ENCODE data around the gene TSFM.

TSFM gene

DNA sequence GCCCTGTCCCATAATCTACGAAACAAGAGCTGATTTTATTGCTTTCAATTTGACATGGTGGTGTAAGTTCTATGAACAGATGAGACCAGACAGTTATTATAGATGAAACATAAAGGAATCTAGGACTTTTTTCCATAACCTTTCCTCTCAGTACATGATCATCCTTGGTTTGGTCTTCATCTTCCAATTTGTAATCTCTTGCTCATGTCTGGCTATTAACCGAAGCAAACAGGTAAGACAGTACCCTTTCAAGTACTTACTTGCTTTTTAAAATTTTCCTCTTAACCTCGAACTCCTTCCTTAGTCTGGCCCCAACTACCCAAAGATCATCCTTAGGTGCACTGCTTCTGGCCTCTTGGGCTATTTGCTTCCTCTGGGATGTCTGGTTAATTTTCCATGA is 36.6 kb upstream of the TSFM start:
- DNase-seq = no peak

DNA sequence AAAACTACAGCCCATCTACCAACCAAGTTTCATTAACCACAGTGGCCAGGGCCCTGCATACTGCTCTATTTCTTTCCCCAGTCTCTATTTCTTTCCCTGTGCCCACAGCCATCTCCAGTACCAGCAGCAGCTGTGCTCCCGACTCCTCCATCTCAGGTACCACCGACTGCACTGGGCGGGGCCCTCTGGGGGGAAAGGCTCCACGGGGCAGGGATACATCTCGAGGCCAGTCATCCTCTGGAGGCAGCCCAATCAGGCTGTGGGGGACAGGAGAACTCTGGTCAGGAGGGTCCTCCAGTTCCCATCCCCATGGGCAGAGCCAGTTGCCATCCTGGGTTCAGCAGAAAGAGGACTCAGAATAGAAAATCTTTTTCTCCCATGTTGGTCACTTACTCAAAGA is 33.5 kb upstream of the TSFM start:
- DNase-seq = no peak

DNA sequence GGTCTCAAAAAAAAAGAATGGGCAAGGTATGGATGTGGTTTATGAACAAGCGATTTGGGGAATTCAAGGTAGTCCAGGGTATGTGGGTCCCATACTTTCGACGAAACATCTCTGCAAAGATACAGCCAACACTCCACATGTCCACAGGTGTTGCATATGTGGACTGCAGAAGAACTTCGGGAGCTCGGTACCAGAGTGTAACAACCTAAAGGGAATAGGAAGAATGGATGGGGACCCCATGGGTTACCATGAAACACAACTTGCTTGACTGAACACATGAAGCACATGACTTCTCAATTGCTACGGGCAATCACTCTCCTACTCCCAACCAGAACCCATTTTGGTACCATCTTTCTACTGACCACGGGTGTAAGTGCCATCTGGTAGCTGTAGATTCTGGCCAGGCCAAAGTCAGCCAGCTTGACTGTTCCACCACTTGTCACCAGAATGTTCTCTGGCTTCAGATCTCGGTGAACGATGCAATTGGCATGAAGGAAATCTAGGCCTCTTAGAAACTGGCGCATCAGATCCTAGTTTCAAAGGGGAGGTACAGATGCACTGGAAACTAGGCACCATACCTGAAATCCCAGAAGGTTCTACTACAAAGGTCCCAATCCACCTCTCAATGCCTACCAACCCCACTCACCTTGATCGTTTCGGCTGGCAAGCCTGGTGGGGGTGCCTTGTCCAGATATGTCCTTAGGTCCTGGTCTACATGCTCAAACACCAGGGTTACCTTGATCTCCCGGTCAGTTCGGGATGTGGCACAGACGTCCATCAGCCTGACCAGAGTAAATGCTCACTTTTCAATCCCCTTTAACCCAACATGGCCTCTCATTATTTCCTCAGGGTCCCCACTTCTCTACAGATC is 31.8 kb upstream of the TSFM start:
- DNase-seq = no peak

DNA sequence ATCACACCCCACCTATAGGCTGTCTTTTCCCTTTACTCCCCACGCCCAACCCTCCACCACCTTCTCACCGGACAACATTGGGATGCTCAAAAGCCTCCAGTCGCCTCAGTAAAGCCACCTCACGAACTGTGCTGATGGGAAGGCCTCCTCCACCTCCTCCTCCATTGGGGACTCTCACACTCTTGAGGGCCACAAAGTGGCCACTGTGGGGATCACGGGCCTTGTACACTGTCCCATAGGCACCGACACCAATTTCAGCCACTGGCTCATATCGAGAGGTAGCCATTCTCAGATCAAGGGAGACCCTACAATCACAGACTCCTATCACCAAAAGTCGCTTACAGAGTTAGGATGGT is 31.2 kb upstream of the TSFM start:
- no peak for DNase-seq

DNA sequence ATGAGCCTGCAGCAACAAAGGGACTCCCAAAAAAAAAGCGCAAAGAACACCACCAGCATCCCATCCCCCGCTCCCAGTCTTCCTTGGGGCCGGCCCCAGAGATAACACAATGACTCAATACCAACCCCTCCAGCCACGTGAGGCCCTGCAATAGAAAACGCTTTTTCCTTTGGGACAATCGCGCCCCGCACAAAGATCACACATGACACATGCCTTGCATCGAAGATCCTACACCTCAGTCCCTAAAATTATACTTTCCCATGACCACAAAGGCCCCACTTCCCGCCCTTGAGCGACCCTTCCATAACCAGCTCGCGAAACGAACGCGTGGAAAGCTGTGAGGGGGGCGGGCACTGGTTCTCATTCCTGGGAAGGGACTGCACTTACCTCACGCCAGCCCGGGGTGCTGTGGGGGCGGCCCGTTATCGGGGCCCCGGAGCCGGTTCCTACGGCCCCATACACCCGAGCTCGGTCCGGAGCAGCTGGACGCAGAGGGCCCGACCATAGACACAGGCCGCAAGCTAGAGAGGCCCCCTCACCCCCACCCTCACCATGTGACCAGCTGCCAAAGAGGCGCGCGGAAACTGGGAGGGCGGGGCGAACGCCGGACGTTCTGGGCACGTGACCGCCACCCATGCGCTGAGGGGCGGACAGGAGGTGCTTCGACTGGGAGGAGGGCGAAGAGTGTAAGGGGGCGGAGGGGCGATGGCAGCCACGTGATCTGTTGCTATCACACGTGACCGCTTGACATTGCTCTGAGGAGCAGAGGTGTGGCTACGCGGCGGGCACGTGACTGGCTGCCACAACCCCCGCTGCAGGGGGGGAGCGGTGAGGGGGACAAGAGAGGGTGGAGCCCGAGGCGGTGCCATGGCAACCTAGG is 30.6 kb upstream of the TSFM start, which contains the start of gene CDK4:
CDK4 (minus strand) TSS at position 523 of the 880 bp plus-strand sequence. CDS start 593 bp downstream, outside the sequence.
- peak; percentile 100 for DNase-seq

DNA sequence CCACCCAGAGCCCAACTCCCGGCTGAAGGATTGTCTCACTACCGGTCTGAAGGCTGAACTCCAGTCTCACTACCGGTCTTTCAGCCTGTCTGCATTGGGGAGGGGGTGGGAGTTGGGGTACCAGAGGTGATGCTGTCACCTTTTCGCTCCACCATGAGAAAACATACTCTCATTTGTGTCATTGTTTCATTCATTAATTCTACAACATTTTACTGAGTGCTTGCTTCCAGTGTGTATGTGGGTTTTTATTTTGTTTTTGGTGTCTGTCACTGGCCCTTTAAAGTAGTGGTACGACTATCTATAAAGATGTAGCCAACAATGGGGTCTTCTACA is 30.0 kb upstream of the TSFM start:
- DNase-seq = no peak

DNA sequence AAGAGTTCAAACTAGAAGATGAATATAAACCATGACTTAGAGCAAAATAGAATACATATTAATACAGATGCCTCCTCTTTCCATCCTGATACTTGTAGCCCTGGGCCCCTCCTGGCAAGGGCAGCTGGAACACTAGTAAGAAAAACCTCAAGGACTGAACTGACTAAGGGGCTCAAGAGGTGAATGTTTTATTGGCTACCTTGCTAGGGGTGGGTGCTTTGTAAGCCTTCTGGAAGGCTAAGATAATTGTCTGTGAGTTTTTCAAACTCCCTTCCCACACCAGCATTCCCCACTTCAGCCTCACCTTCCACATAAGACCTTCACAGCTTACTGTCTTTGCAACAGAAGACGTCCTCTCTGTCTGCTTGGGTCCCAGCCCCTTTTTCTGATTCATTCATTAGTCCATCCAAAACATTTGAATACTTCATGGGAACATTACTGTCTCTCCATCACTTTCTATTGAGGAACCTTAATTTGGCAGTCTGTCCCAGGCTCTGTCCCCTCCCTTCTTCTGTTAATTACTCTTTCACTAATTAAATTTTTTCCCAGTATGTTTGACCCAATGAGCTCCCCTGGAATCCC is 28.7 kb upstream of the TSFM start:
- no peak for DNase-seq

DNA sequence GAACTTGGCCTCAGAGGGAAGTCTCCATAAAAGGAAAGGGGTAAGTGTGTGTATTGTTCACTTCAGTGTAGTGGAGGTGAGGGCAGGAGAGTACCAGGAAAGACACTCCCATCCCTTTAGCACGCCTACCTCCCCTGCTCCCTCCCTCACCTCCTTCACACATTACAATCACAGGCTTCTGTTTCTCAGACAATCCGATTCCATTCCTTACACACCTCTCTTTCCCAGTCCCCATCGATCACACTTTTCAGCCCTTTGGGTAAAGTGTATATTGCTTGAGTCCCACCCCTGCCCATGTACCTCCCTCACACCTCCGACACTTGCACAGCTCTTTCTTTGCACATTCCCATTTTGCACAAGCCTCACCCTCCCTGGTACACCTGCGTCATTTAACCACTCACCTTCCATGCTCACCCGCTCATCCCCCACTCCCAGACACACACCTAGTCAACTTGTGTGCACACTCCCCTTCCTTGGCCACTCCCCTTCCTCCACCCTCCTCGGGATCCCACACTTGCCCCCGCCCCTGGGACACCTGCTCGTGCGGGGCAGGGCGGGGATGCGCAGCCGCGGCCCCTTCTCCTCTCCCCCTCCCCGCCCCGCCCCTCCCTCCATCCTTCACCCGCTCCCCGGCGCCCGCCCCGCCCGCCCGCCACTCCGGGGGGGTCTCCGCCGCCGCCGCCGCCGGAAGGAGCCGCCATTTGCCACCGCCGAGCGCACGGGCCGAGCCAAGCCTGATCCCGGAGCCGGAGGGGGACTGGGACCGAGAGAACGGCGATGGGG is 28.0 kb upstream of the TSFM start, which contains the start of gene MARCHF9:
MARCHF9 (plus strand) TSS at position 693 of the 783 bp plus-strand sequence. CDS start 426 bp downstream, outside the sequence.
- DNase-seq = peak; percentile 93

DNA sequence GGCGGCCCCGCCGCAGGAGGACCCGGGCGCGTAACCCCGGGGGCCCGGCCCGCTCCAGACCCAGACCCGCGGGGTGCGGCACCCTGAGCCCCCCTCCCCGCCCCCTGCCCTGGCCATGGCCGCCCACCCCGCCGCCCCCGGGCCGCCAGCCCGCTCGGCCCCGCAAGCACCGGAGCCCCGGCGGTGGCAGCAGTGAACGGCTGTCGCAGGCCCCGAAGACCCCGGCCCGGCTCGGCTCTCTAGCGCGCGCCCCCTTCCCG is 27.5 kb upstream of the TSFM start:
- DNase-seq = no peak

DNA sequence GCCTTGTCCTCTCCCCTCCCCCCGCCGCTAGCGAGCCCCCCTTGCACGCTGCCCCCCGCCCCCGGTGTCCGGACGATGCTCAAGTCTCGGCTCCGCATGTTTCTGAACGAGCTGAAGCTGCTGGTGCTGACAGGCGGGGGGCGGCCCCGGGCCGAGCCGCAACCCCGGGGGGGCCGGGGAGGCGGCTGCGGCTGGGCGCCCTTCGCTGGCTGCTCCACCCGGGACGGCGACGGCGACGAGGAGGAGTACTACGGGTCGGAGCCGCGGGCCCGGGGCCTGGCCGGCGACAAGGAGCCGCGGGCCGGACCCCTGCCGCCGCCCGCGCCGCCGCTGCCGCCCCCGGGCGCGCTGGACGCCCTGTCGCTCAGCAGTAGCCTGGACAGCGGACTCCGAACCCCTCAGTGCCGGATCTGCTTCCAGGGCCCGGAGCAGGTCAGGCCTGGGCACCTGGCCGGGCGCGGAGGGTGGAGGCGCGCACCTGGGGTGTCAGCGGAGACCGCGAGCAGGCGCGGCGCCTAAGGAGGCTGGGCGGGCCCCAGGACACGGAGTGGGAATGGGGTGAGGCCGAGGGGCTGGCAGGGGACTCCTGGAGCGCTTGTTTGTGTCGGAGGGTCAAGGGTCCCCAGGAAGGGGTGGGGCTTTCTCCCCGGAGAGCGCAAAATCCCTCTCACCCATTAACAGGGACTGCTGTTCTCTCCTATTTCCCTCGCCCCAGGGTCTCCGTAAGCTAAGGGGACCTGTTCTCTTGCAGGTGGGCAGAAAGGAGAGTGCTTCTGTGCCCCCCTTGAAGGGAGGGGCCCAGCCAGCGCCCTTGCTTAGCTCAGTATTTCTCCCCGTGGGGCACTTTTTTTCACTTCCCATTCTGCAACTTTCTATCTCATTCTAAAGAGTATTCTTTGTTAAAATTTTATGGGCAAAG is 26.9 kb upstream of the TSFM start:
- DNase-seq = peak; percentile 61

DNA sequence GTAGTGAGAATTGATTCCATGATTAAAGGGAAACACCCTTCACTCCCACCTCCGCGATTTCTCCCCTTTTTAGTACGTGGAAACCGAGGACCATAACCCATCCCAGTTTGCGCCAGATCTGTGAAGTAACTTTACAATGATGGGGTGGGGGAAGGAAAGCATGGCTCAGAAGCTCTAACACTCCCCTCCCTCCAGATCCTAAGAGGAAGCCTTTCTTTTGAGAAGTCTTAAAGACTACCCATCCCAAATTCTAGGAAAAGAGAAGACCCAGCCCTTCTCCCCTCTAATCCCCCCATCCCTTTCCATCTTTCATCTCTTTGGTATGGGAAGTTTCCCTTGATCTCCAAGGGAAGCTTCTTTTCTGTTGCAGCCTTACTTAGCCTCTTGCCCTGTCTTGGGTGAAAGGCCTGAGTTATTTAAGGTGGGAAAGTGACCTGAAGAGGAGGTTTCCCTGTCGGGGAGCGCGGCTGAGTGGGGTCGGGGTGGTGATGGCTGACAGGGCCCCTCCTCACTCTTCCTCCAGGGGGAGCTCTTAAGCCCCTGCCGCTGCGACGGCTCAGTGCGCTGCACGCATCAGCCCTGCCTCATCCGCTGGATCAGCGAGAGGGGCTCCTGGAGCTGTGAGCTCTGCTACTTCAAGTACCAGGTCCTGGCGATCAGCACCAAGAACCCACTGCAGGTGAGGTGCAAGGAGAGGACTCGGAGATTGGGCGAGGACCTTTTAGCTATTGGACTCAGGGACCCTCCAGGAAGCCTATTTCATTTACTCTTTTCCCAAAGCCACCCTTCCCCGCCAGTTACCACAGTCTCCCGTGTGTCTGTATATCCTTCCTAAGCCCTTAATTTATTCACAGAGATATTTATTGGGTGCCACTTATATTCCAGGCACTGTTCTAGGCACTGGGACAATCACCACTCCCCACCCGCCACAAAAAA is 25.9 kb upstream of the TSFM start:
- peak; percentile 80 for DNase-seq

DNA sequence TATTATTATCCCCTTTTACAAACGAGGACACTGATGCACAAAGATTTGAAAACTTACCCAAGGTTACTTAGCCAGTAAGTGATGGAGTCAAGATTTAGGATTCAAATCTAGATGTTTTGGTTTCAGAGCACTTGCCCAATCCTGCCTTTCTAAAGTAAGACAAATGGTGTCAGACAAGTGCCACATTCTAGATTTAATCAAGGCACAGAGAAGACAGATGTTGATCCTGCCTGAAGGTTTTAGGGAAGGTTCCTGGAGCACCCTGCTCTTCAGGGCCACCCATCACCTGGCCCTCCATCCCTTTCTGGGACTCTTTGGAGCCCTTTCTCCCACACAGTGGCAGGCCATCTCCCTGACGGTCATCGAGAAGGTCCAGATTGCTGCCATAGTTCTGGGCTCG is 24.8 kb upstream of the TSFM start:
- DNase-seq = no peak

DNA sequence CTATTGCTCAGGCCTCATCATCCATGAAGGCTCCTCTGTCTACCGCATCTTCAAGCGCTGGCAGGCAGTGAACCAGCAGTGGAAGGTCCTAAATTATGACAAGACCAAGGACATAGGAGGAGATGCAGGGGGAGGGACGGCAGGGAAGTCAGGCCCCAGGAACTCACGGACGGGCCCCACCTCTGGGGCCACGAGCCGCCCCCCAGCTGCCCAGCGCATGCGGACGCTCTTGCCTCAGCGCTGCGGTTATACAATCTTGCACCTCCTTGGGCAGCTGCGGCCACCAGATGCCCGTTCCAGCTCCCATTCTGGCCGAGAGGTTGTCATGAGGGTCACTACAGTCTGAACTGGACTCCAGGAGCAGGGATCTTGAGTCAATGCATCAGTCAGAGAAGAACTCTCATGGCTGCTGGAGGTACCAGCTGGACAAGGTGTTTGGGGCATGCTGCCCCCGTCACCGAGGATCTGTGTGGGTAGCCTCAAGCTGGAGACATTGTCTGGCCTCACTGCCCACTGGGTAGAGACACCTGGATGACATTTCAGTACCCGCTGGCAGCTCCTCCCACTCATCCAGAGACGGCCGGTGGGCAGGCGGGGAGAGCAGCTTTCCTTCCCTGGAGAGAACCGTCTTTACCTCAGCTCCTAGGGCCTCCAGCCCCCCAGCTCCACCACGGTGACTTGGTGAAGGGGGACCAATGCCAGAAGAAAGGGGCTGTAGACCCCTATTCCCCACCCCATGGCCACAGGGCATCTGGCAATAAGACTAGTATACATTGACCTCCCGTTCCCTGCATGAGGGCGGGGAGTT is 23.8 kb upstream of the TSFM start:
- DNase-seq = no peak

DNA sequence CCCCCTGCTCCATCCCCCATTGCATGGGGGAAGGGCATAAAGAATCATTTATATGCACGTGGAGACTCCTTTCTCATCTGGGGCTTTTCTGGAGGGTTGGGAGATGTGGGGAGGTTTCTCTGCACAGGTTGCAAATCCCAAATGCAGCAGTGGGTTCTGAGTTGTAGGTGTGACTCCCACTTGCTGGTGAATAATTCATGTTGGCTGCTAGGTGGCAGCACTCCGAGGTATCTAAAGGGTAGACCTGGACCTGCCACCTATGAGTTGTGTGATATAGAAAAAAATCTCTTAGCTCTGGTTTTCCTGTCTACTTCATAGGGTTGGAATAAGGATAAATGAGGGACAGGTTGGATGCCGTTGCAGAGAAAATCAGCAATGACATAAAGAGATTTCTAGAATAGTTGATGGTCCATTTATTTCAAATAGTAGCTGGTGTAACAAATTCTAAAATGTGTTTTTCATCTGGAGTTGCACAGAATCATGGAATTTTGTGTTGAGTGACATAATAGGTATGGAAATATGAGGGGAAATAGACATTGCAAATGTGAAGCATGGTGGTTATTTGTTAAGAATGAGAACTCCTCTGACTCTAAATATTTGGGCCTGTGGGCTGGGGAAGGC is 23.1 kb upstream of the TSFM start:
- peak; percentile 69 for DNase-seq

DNA sequence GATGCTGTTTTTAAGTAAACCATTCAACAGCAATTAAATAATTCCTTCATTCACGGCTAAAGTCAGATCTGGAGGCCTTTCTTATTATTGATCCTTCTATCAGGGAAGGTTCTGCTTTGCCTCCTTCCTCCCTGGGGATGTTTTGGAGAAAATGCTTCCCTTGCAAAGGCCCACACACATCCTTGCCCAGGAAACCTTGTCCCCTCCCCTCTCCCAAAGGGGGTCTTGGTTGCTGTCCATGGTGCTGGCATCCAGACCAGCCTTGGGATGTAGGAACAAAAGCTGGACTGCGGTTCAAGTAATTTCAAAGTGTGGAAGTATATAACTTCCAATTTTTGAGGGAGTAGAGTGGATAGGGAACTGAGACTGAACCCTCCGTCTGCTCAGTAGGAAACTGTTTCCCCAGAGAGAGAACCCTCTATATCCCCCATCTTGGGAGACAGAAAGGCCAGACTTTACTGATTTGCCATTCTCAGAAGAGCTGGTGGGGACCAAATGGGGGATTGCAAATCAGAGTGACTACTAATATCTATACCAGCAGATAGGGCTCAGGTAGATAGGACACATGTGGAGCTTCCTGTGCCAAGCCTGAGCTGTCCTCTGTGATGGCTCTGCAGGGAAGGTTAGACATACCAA is 22.1 kb upstream of the TSFM start:
- DNase-seq = no peak

DNA sequence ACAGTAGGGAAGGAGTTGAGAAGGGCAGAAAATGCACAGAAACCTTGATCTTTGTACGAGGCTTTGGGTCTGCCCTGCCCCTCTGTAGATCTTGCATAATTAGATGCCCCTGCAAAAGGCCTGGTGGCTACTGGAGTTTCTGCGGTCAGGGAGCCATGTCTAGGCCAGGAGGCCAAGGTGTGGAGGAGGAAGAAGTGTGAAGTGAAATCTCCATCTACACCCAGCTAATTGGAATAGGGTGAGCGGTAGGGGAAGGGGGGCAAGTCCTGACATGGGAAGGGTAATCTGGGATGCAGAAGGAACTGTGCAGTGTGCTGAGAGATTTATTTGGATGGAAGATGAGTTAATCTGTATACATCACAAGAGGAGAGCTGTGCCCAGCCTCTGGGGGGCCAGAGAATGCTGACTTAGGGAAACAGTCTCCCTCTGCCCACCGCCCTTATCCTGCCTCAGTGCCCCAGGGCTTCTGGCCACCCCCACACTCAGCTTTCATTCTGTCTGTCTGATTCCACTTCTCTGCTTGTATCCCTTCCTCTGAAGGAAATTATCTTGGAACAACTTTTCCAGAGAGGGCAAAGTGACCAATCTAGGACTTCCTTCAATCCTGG is 21.1 kb upstream of the TSFM start:
- no peak for DNase-seq

DNA sequence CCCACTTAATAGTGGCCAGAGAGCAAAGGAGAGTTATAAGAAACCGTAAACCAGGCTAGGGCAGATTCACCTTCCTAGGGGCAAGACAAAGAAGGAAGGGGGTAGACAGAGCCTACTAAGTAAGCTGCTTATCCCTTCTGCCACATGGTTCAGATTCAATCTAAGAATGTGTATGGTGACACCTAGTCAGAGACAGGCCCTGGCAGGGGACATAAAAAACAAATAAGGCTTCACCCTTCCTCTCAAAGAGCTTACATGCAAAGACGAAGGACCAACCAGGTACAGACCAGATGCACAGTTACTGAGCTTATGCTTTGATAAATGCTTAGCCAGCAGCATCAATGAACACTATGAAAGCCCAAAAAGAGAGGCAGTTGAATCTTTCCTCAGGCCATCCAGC is 20.1 kb upstream of the TSFM start:
- DNase-seq = no peak

DNA sequence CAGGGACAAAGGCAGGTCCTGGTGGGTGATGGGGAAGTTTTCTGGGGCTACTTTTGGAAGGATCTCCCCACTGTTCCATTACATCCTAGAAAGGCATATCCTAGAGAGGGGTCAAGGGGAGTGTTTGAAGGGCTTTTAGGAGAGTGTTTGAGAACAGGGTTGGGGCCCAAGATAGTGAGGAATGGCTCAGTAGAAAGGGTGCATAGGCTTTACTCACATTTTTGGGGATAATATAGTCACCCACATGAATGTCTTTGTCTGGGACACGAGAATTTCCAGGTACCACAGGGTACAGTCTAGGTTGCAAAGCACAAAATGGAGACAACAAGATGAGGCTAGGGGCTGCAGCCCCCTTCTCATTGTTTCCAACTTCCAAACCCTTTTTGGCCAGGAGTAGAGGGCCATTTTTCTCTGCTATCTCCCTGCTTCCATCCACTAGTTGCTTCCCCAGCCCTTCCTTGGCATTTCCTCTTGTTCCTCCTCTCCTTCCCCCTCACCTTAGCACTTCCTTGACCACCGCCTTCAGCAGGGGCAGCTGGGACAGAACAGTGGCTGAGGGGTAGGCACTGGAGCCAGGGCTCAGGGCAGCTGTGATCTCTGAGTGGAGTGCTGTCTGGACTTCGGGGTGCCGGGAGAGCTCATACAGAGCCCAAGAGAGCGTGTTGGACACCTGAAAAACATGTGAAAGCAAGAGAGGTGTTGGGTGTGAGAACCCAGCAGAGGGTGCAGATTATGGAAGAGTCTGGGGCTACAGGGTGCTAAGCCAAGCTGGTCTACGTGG is 18.5 kb upstream of the TSFM start:
- DNase-seq = no peak

Measured in CD4-positive, alpha-beta T cell treated with Interleukin-12 subunit alpha and Interleukin-12 subunit beta, for 1 hour (primary cell).